MM.1S (cell line): ENCODE data around the gene NIPBL.

Experiments used
- DNase-seq: peaks from one replicate; pipeline ENCODE4 v3.0.0-alpha.2; 2015
- H2AFZ ChIP-seq: fragments of 300-600 bp; sonication (generic); 2 replicates; pipeline ENCODE4 v1.6.0; 2016; ENCODE audit warnings: antibody characterized with exemption, low read length
- H3F3A ChIP-seq: fragments of 300-600 bp; sonication (generic); 2 replicates; pipeline ENCODE4 v1.6.1; 2016; ENCODE audit warnings: mild to moderate bottlenecking, antibody characterized with exemption, low read length, moderate library complexity, mixed read lengths; ENCODE audit not compliant: insufficient read depth
- H3K27ac ChIP-seq: fragments of 300-600 bp; sonication (generic); 2 replicates; pipeline ENCODE4 v1.5.1; 2016; ENCODE audit warnings: mild to moderate bottlenecking, low read length
- H3K27me3 ChIP-seq: fragments of 300-600 bp; sonication (generic); replicated peaks from 2 replicates; pipeline ENCODE4 v1.6.0; 2016; ENCODE audit warnings: low read length; ENCODE audit not compliant: insufficient read depth
- H3K36me3 ChIP-seq: fragments of 300-600 bp; sonication (generic); replicated peaks from 2 replicates; pipeline ENCODE4 v1.6.1; 2016; ENCODE audit warnings: mild to moderate bottlenecking, low read length, mixed read lengths; ENCODE audit not compliant: insufficient read depth
- H3K4me1 ChIP-seq: fragments of 300-600 bp; sonication (generic); 2 replicates; pipeline ENCODE4 v1.6.1; 2016; ENCODE audit warnings: low read length, mixed read lengths
- H3K4me2 ChIP-seq: fragments of 300-600 bp; sonication (generic); 2 replicates; pipeline ENCODE4 v1.6.0; 2016; ENCODE audit warnings: low read depth, low read length
- H3K4me3 ChIP-seq: fragments of 300-600 bp; sonication (generic); 2 replicates; pipeline ENCODE4 v1.5.1; 2016; ENCODE audit warnings: low read length, mixed read lengths
- H3K79me2 ChIP-seq: fragments of 300-600 bp; sonication (generic); 2 replicates; pipeline ENCODE4 v1.6.1; 2016; ENCODE audit warnings: mixed run types, low read length, mixed read lengths
- H3K9ac ChIP-seq: fragments of 300-600 bp; sonication (generic); 2 replicates; pipeline ENCODE4 v1.6.1; 2016; ENCODE audit warnings: low read length, mixed read lengths
- H3K9me2 ChIP-seq: fragments of 300-600 bp; sonication (generic); replicated peaks from 2 replicates; pipeline ENCODE4 v1.6.1; 2016; ENCODE audit warnings: mild to moderate bottlenecking, low read length, mixed read lengths; ENCODE audit not compliant: insufficient read depth
- H3K9me3 ChIP-seq: fragments of 300-600 bp; sonication (generic); replicated peaks from 2 replicates; pipeline ENCODE4 v1.6.1; 2016; ENCODE audit warnings: mild to moderate bottlenecking, low read length, mixed read lengths; ENCODE audit not compliant: insufficient read depth
- H4K20me1 ChIP-seq: fragments of 300-600 bp; sonication (generic); 2 replicates; pipeline ENCODE4 v1.6.1; 2016; ENCODE audit warnings: mild to moderate bottlenecking, low read length, moderate library complexity, mixed read lengths; ENCODE audit not compliant: insufficient read depth
- CTCF ChIP-seq: fragments of 300-600 bp; sonication (generic); IDR thresholded peaks from 2 replicates; pipeline ENCODE4 v1.5.1; 2016; ENCODE audit warnings: antibody characterized with exemption, low read length, mixed read lengths
- EZH2 ChIP-seq: fragments of 300-600 bp; sonication (generic); optimal IDR thresholded peaks from 2 replicates; pipeline ENCODE3; 2017; ENCODE audit warnings: low read depth, mild to moderate bottlenecking, antibody characterized with exemption, low read length, mixed read lengths
- EZH2phosphoT487 ChIP-seq: fragments of 300-600 bp; sonication (generic); IDR thresholded peaks from 2 replicates; pipeline ENCODE4 v1.6.1; 2018; ENCODE audit warnings: antibody characterized with exemption, low read length

Gene NIPBL

DNA sequence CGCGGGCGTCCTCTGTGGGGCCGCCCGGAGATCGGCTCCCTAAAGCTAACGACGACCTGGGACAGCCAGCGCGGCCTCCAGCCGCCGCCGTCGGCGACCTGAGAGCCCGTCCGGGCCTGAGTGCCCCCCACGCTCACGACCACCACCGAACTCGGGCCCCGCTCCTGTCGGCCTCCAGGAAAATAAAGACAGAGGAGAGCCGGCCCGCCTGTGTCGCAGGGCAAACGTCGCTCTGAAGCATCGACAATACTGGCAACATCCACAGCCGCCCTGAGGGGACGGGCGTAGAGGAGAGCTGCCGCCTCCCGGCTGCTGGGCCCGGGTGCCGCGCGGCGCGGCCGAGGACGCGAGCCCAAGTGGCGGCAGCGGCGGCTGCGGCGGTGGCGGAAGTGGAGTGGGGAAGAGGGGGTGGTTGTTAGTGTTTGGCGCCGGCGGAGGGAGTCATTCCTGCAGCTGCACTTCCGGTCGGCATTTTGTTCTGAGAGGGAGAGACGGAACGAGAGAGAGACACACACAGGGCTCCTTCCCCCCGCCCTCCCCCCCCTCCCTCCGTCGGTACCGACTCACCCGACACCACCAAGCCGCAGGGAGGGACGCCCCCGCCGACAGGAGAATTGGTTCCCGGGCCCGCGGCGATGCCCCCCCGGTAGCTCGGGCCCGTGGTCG lies at the start of gene NIPBL:
NIPBL (plus strand) TSS at position 471 of the 666 bp plus-strand sequence. CDS start 76,928 bp downstream, outside the sequence.
- H3K4me2 ChIP-seq = peak within 1 kb of the TSS; percentile 94
- TF ChIP-seq CTCF = no peak
- TF ChIP-seq EZH2 = no peak
- no peak for TF ChIP-seq EZH2phosphoT487
- H3K27me3 ChIP-seq = no peaks in the 10 kb centered on the region
- H3K9ac ChIP-seq = peak within 1 kb of the TSS; percentile 91
- peak within 1 kb of the TSS; percentile 86 for H3K27ac ChIP-seq
- DNase-seq = peak; percentile 91
- H3K4me3 ChIP-seq = peak within 1 kb of the TSS; percentile 95
- peaks cover 36% of the 10 kb centered on the region for H3F3A ChIP-seq
- peaks cover 96% of the 10 kb centered on the region for H3K79me2 ChIP-seq
- no peaks in the 10 kb centered on the region for H3K9me3 ChIP-seq
- H3K9me2 ChIP-seq = no peaks in the 10 kb centered on the region
- H3K36me3 ChIP-seq = no peaks in the 10 kb centered on the region
- peak within 1 kb of the TSS; percentile 95 for H2AFZ ChIP-seq
- H4K20me1 ChIP-seq = peaks cover 39% of the 10 kb centered on the region
- H3K4me1 ChIP-seq = peaks cover 35% of the 10 kb centered on the region

DNA sequence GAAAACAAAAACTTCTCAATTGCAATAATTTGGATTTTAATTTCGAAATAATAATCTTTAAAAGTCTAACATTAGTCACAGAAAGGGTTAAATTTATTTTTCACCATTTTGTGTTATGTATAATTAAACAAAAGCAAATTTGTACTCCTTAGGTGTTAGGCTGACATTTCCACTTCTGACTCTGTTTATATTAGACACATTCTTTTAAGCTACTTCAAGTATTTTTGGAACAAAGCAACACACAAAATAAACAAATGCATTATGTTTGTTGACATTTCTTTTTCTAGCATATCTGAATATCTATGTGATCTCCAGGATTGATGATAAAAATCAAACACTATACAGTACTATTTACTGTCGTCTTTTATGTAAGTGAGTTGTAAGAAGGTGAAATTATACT lies 44.3 kb upstream of the NIPBL start:
- Histone ChIP-seq H3K4me1 (no peaks in the 10 kb centered on the region), H3F3A (no peaks in the 10 kb centered on the region), H2AFZ (no peak overlapping the region), H3K4me2 (no peak overlapping the region), H3K27ac (no peak overlapping the region), H3K9me2 (no peaks in the 10 kb centered on the region), H3K4me3 (no peak overlapping the region), H3K9me3 (no peaks in the 10 kb centered on the region), H4K20me1 (no peaks in the 10 kb centered on the region), H3K9ac (no peak overlapping the region), H3K27me3 (no peaks in the 10 kb centered on the region), H3K79me2 (no peaks in the 10 kb centered on the region), H3K36me3 (no peaks in the 10 kb centered on the region)
- no peak for DNase-seq
- TF ChIP-seq EZH2phosphoT487 (no peak), EZH2 (no peak), CTCF (no peak)

DNA sequence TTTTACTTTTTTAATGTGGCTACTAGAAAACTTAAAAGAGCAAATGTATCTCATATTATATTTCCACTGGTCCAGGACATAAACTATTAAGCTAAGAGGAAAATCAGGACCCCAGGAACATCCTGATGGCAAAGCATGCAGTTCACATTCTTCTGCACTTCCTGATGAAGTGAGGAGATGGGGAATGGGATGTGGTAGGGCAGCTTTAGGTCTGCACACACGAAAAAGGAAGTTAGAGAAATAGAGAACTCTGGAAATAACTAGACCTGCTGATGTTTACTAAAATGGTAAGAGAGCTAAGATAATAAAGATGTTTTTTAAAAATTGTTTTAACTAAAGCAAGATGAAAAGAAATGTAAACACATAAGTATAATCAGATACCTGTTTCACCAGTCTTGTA lies 39.7 kb upstream of the NIPBL start:
- no peak for TF ChIP-seq EZH2phosphoT487
- TF ChIP-seq CTCF = no peak
- TF ChIP-seq EZH2 = no peak

More for the DNA sequence above, 39.7 kb upstream of the NIPBL start:
- Histone ChIP-seq H3K4me3 (no peak overlapping the region), H3K36me3 (no peaks in the 10 kb centered on the region), H3K4me1 (no peaks in the 10 kb centered on the region), H3F3A (no peaks in the 10 kb centered on the region), H3K27ac (no peak overlapping the region), H3K9me3 (no peaks in the 10 kb centered on the region), H3K9me2 (no peaks in the 10 kb centered on the region), H4K20me1 (no peaks in the 10 kb centered on the region), H3K4me2 (no peak overlapping the region), H3K27me3 (no peaks in the 10 kb centered on the region), H2AFZ (no peak overlapping the region), H3K79me2 (no peaks in the 10 kb centered on the region), H3K9ac (no peak overlapping the region)
- no peak for DNase-seq
